HEK293 (cell line): Measurements from ENCODE around the gene NUP35.
A peak's percentile ranks its signal among the peaks of the same experiment; 100 is the strongest.

Experiments
- CTCF ChIA-PET: fragments of 350-600 bp; formaldehyde crosslinking; extraction: SDS; loops from one replicate; lab custom pipeline; 2021; ENCODE audit warnings: antibody characterized with exemption; lab: Yijun Ruan, JAX
- POLR2A ChIA-PET: fragments of 300-600 bp; formaldehyde crosslinking; extraction: SDS; loops from one replicate; lab custom pipeline; 2020; ENCODE audit warnings: antibody characterized with exemption, inconsistent platforms; lab: Yijun Ruan, JAX
- H3K27ac ChIP-seq: fragments of 200-500 bp; sonication (Bioruptor generic); 2 replicates; pipeline ENCODE4 v1.5.1; 2014; ENCODE audit warnings: low read depth, low read length, control low read depth, inconsistent platforms; ENCODE audit errors: extremely low read depth
- H3K36me3 ChIP-seq, 2 experiments: fragments of 200-500 bp in 1 of 2; sonication (Bioruptor generic) in 1 of 2; 1 replicate in 1 of 2; 2 replicates in 1 of 2; pipeline ENCODE4 v1.5.1; 2014 to 2017; ENCODE audit warnings: inconsistent platforms in 2 of 2, low read length in 2 of 2; ENCODE audit not compliant: control insufficient read depth in 2 of 2, insufficient read depth in 1 of 2
- H3K4me1 ChIP-seq: fragments of 200-500 bp; sonication (Bioruptor generic); 2 replicates; pipeline ENCODE4 v1.5.1; 2014; ENCODE audit warnings: mild to moderate bottlenecking, low read length, inconsistent platforms; ENCODE audit not compliant: control insufficient read depth, insufficient read depth
- H3K4me3 ChIP-seq: 2 replicates; pipeline ENCODE4 v1.5.1; 2011; ENCODE audit warnings: low read depth, mild to moderate bottlenecking, control low read depth, low read length, moderate library complexity
- H3K9me3 ChIP-seq: fragments of 200-500 bp; sonication (Bioruptor generic); 2 replicates; pipeline ENCODE4 v1.5.1; 2014; ENCODE audit warnings: low read depth, low read length, inconsistent platforms; ENCODE audit not compliant: control insufficient read depth, insufficient read depth
- REST ChIP-seq: fragments of 450-650 bp; formaldehyde crosslinking; IDR thresholded peaks from 2 replicates; pipeline ENCODE4 v1.5.1; 2016; ENCODE audit warnings: missing biosample characterization, missing genetic modification characterization
- ZBTB8A ChIP-seq: fragments of 450-650 bp; formaldehyde crosslinking; IDR thresholded peaks from 2 replicates; pipeline ENCODE4 v1.5.1; 2016; ENCODE audit warnings: missing biosample characterization, missing genetic modification characterization
- ZFP37 ChIP-seq: fragments of 450-650 bp; formaldehyde crosslinking; IDR thresholded peaks from 2 replicates; pipeline ENCODE4 v1.5.1; 2016; ENCODE audit warnings: missing biosample characterization, missing genetic modification characterization
- ZNF16 ChIP-seq: fragments of 450-650 bp; formaldehyde crosslinking; IDR thresholded peaks from 2 replicates; pipeline ENCODE4 v1.5.1; 2016; ENCODE audit warnings: low read depth, missing biosample characterization, missing genetic modification characterization
- ZNF248 ChIP-seq: fragments of 450-650 bp; formaldehyde crosslinking; IDR thresholded peaks from 2 replicates; pipeline ENCODE4 v1.5.1; 2017; ENCODE audit warnings: missing biosample characterization, missing genetic modification characterization
- ZNF600 ChIP-seq: fragments of 450-650 bp; formaldehyde crosslinking; IDR thresholded peaks from 2 replicates; pipeline ENCODE4 v1.5.1; 2016; ENCODE audit warnings: missing biosample characterization, missing genetic modification characterization
- ZNF76 ChIP-seq: fragments of 450-650 bp; formaldehyde crosslinking; IDR thresholded peaks from 2 replicates; pipeline ENCODE4; 2016; ENCODE audit warnings: low read depth, missing biosample characterization, missing genetic modification characterization, borderline replicate concordance
- ZNF843 ChIP-seq: fragments of 450-650 bp; formaldehyde crosslinking; IDR thresholded peaks from 2 replicates; pipeline ENCODE4 v1.5.1; 2016; ENCODE audit warnings: missing biosample characterization, missing genetic modification characterization
- TF ChIP-seq, protein P1 (sequence below): fragments of 450-650 bp; formaldehyde crosslinking; conservative IDR thresholded peaks from 2 replicates; pipeline ENCODE4 v1.5.1; 2016; ENCODE audit warnings: low read depth, missing biosample characterization, missing genetic modification characterization
- TF ChIP-seq, protein P2 (sequence below): fragments of 450-650 bp; IDR thresholded peaks from 2 replicates; pipeline ENCODE4 v1.5.1; 2018; ENCODE audit warnings: missing biosample characterization, missing genetic modification characterization
- TF ChIP-seq, protein P3 (sequence below): fragments of 450-650 bp; formaldehyde crosslinking; IDR thresholded peaks from 2 replicates; pipeline ENCODE4 v1.5.1; 2016; ENCODE audit warnings: missing biosample characterization, missing genetic modification characterization
- TF ChIP-seq, protein P4 (sequence below): fragments of 450-650 bp; formaldehyde crosslinking; IDR thresholded peaks from 2 replicates; pipeline ENCODE4 v1.5.1; 2016; ENCODE audit warnings: missing biosample characterization, missing genetic modification characterization

Gene NUP35

DNA sequence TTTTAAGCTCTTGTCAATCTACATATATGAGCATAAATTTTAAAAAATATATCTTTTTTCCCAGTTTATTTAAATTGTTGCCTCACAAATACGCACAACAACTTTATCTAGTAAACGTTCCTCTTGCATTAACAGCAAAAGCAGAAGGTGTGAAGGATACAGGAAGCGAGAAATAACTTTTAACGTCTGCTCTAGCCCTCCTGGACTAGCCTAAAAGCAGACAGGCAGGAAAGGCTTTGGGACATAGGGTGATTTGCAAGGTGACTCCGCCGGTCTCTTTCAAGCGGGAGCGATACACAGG, 46.1 kb upstream of the NUP35 start:
- TF ChIP-seq, protein P1, sequence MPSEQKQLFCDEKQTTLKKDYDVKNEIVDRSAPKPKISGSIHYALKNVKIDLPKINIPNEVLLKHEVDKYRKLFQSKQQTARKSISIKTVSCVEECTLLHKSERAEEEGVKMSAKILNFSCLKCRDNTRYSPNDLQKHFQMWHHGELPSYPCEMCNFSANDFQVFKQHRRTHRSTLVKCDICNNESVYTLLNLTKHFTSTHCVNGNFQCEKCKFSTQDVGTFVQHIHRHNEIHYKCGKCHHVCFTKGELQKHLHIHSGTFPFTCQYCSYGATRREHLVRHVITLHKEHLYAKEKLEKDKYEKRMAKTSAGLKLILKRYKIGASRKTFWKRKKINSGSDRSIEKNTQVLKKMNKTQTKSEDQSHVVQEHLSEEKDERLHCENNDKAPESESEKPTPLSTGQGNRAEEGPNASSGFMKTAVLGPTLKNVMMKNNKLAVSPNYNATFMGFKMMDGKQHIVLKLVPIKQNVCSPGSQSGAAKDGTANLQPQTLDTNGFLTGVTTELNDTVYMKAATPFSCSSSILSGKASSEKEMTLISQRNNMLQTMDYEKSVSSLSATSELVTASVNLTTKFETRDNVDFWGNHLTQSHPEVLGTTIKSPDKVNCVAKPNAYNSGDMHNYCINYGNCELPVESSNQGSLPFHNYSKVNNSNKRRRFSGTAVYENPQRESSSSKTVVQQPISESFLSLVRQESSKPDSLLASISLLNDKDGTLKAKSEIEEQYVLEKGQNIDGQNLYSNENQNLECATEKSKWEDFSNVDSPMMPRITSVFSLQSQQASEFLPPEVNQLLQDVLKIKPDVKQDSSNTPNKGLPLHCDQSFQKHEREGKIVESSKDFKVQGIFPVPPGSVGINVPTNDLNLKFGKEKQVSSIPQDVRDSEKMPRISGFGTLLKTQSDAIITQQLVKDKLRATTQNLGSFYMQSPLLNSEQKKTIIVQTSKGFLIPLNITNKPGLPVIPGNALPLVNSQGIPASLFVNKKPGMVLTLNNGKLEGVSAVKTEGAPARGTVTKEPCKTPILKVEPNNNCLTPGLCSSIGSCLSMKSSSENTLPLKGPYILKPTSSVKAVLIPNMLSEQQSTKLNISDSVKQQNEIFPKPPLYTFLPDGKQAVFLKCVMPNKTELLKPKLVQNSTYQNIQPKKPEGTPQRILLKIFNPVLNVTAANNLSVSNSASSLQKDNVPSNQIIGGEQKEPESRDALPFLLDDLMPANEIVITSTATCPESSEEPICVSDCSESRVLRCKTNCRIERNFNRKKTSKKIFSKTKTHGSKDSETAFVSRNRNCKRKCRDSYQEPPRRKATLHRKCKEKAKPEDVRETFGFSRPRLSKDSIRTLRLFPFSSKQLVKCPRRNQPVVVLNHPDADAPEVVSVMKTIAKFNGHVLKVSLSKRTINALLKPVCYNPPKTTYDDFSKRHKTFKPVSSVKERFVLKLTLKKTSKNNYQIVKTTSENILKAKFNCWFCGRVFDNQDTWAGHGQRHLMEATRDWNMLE (tag by site-specific recombination): no peak
- TF ChIP-seq ZNF248 (tag by site-specific recombination) (no peak), ZNF16 (tag by site-specific recombination) (no peak)
- Histone ChIP-seq H3K4me1 (peaks cover 5% of the 10 kb centered on the region; the same call in 1 of the 2 replicates), H3K9me3 (no peaks in the 10 kb centered on the region), H3K27ac (no peak overlapping the region), H3K36me3 (no peaks in the 10 kb centered on the region), H3K4me3 (peak overlapping the region; percentile 79)
- ChIA-PET POLR2A (interaction anchor here (1.3 to 2.8 kb wide), 3 partner anchors 15 to 86 kb away, joined by 3 to 18 read pairs (median 4); partner anchors contain the start of gene NUP35), CTCF (interaction anchor here (0.6 to 1.3 kb wide), 2 partner anchors 12 to 47 kb away, joined by 3 read pairs; no protein-coding TSS in a partner anchor)

DNA sequence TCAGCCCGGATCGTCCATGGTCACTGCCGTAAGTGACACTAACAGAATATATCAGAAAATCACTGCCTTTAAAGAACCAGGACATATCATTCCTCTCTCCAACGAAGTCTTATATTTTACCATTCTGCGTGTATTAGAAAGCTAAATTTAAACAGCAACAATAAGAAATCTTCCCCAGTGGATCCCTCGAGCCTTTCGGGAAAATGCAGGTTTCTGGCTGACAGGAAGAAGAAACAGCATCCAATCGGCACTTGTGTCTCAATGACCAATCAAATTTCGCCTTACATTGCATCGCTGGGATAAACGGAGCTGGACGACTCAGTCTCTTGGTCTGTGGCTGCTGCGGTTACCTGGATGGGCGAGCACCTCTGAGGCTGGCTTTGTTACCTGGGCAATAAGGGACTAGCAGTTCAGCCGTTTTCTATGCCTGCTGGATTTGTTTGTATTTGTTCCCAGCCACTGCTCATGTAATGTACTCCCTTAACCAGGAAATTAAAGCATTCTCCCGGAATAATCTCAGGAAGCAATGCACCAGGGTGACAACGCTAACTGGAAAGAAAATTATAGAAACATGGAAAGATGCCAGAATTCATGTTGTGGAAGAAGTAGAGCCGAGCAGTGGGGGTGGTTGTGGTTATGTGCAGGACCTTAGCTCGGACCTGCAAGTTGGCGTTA, 45.6 kb upstream of the NUP35 start, which contains the start of gene DUSP19:
TSS of gene DUSP19 (plus strand) at position 284 of the 675 bp plus-strand sequence. CDS start at position 471, 187 bp downstream.
- Histone ChIP-seq H3K4me3 (peak within 1 kb of the TSS; percentile 79), H3K36me3 (no peaks in the 10 kb centered on the region), H3K9me3 (no peaks in the 10 kb centered on the region), H3K4me1 (peaks cover 5% of the 10 kb centered on the region; the same call in 1 of the 2 replicates), H3K27ac (peak within 1 kb of the TSS; percentile 35; the same call in 1 of the 2 replicates)
- ChIA-PET CTCF (interaction anchor here (0.7 to 1.3 kb wide), 2 partner anchors 12 to 294 kb away, joined by 3 read pairs; no protein-coding TSS in a partner anchor), POLR2A (interaction anchor here (1.3 to 2.8 kb wide), 3 partner anchors 16 to 87 kb away, joined by 3 to 18 read pairs (median 4); partner anchors contain the start of gene NUP35)
- peak; percentile 98 for TF ChIP-seq ZNF600 (tag by site-specific recombination)
- TF ChIP-seq ZFP37 (tag by site-specific recombination): 0 out of 2 replicates have a peak, but pooled peaks have one; percentile 60
- TF ChIP-seq ZBTB8A (tag by site-specific recombination): peak; percentile 38; the same call in 1 of the 2 replicates
- peak; percentile 25; the same call in 1 of the 2 replicates for TF ChIP-seq REST (tag by site-specific recombination)
- TF ChIP-seq, protein P2, sequence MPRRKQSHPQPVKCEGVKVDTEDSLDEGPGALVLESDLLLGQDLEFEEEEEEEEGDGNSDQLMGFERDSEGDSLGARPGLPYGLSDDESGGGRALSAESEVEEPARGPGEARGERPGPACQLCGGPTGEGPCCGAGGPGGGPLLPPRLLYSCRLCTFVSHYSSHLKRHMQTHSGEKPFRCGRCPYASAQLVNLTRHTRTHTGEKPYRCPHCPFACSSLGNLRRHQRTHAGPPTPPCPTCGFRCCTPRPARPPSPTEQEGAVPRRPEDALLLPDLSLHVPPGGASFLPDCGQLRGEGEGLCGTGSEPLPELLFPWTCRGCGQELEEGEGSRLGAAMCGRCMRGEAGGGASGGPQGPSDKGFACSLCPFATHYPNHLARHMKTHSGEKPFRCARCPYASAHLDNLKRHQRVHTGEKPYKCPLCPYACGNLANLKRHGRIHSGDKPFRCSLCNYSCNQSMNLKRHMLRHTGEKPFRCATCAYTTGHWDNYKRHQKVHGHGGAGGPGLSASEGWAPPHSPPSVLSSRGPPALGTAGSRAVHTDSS (tag by site-specific recombination): no peak
- TF ChIP-seq, protein P3, sequence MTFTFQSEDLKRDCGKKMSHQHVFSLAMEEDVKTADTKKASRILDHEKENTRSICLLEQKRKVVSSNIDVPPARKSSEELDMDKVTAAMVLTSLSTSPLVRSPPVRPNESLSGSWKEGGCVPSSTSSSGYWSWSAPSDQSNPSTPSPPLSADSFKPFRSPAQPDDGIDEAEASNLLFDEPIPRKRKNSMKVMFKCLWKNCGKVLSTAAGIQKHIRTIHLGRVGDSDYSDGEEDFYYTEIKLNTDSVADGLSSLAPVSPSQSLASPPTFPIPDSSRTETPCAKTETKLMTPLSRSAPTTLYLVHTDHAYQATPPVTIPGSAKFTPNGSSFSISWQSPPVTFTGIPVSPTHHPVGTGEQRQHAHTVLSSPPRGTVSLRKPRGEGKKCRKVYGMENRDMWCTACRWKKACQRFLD: no peak
- peak; percentile 29; the same call in 1 of the 2 replicates for TF ChIP-seq ZNF843 (tag by site-specific recombination)
- 0 out of 2 replicates have a peak, but pooled peaks have one; percentile 33 for TF ChIP-seq ZNF76 (tag by site-specific recombination)
- TF ChIP-seq ZNF16 (tag by site-specific recombination): no peak
- TF ChIP-seq, protein P1 (tag by site-specific recombination): 0 out of 2 replicates have a peak, but pooled peaks have one; percentile 37
- TF ChIP-seq, protein P4, sequence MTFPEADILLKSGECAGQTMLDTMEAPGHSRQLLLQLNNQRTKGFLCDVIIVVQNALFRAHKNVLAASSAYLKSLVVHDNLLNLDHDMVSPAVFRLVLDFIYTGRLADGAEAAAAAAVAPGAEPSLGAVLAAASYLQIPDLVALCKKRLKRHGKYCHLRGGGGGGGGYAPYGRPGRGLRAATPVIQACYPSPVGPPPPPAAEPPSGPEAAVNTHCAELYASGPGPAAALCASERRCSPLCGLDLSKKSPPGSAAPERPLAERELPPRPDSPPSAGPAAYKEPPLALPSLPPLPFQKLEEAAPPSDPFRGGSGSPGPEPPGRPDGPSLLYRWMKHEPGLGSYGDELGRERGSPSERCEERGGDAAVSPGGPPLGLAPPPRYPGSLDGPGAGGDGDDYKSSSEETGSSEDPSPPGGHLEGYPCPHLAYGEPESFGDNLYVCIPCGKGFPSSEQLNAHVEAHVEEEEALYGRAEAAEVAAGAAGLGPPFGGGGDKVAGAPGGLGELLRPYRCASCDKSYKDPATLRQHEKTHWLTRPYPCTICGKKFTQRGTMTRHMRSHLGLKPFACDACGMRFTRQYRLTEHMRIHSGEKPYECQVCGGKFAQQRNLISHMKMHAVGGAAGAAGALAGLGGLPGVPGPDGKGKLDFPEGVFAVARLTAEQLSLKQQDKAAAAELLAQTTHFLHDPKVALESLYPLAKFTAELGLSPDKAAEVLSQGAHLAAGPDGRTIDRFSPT (tag by site-specific recombination): no peak
